SK-N-SH (cell line): ENCODE data around the gene B4GALT3. TPM values are rescaled to one million over a fixed set of nuclear protein-coding genes. Genes with fewer than 3 reads are reported as not detected.

ENCODE experiments used
- CTCF ChIA-PET: fragments of 300-600, 350-600 bp; formaldehyde crosslinking; extraction: SDS; loops from one replicate; lab custom pipeline; 2021; lab: Yijun Ruan, JAX
- POLR2A ChIA-PET: fragments of 350-600 bp; sonication (Branson Sonifier 250); formaldehyde crosslinking; extraction: SDS; loops from one replicate; lab custom pipeline; 2020; ENCODE audit warnings: antibody characterized with exemption, inconsistent platforms; lab: Yijun Ruan, JAX
- DNase-seq: peaks from one replicate; pipeline ENCODE4 v3.0.0; 2012
- H2AFZ ChIP-seq: fragments of 200-600 bp; sonication (generic); 2 replicates; pipeline ENCODE4 v1.8.1; 2016; ENCODE audit warnings: antibody characterized with exemption, mild to moderate bottlenecking, low read depth
- H3F3A ChIP-seq: fragments of 200-600 bp; sonication (generic); replicated peaks from 2 replicates; pipeline ENCODE3; 2016; ENCODE audit warnings: antibody characterized with exemption, mild to moderate bottlenecking; ENCODE audit not compliant: insufficient read depth
- H3K27ac ChIP-seq, 2 experiments: fragments of 200-500 bp in 1 of 2; fragments of 200-600 bp in 1 of 2; sonication (Bioruptor generic) in 1 of 2; sonication (generic), shearing (Covaris generic) in 1 of 2; 2 replicates each; pipeline versions ENCODE4 v1.5.1 to v1.6.1; 2014 to 2016; ENCODE audit warnings: low read depth in 2 of 2, inconsistent platforms in 1 of 2, low read length in 1 of 2, mild to moderate bottlenecking in 1 of 2, mixed read lengths in 1 of 2
- H3K27me3 ChIP-seq: fragments of 200-600 bp; sonication (generic), shearing (Covaris generic); 2 replicates; pipeline ENCODE4 v1.6.1; 2016; ENCODE audit warnings: mixed run types; ENCODE audit not compliant: insufficient read depth
- H3K36me3 ChIP-seq, 2 experiments: fragments of 200-500 bp in 1 of 2; fragments of 200-600 bp in 1 of 2; sonication (Bioruptor generic) in 1 of 2; sonication (generic) in 1 of 2; replicated peaks in 1 of 2; 2 replicates each; pipeline versions ENCODE3 to v1.5.1; 2014 to 2016; ENCODE audit warnings: low read length in 1 of 2, mild to moderate bottlenecking in 1 of 2; ENCODE audit not compliant: insufficient read depth in 2 of 2, control insufficient read depth in 1 of 2
- H3K4me1 ChIP-seq, 2 experiments: fragments of 200-500 bp in 1 of 2; fragments of 200-600 bp in 1 of 2; sonication (Bioruptor generic) in 1 of 2; sonication (generic), shearing (Covaris generic) in 1 of 2; 2 replicates each; pipeline versions ENCODE4 v1.5.1 to v1.6.1; 2014 to 2016; ENCODE audit warnings: low read depth in 1 of 2, low read length in 1 of 2, mixed run types in 1 of 2; ENCODE audit not compliant: insufficient read depth in 2 of 2, control insufficient read depth in 1 of 2
- H3K4me2 ChIP-seq: fragments of 200-600 bp; sonication (generic), shearing (Covaris generic); 2 replicates; pipeline ENCODE4 v1.6.1; 2017; ENCODE audit warnings: mixed run types
- H3K4me3 ChIP-seq, 2 experiments: fragments of 200-500 bp in 1 of 2; fragments of 200-600 bp in 1 of 2; sonication (Bioruptor generic) in 1 of 2; sonication (generic), shearing (Covaris generic) in 1 of 2; 2 replicates each; pipeline versions ENCODE4 v1.5.1 to v1.8.1; 2014 to 2016; ENCODE audit warnings: low read depth in 2 of 2, inconsistent platforms in 1 of 2, low read length in 1 of 2, mild to moderate bottlenecking in 1 of 2, mixed read lengths in 1 of 2, moderate library complexity in 1 of 2
- H3K79me2 ChIP-seq: fragments of 200-600 bp; sonication (generic); 2 replicates; pipeline ENCODE4 v1.8.1; 2017; ENCODE audit warnings: mild to moderate bottlenecking; ENCODE audit not compliant: insufficient read depth
- H3K9ac ChIP-seq: fragments of 200-600 bp; sonication (generic); 2 replicates; pipeline ENCODE4 v1.6.1; 2017; ENCODE audit warnings: mixed run types
- H3K9me2 ChIP-seq: fragments of 200-600 bp; sonication (generic); 2 replicates; pipeline ENCODE4 v1.6.1; 2017; ENCODE audit warnings: mixed run types
- H3K9me3 ChIP-seq: fragments of 200-600 bp; sonication (generic); 2 replicates; pipeline ENCODE4 v1.6.1; 2017; ENCODE audit warnings: mixed run types, mild to moderate bottlenecking, moderate library complexity
- H4K20me1 ChIP-seq: fragments of 200-600 bp; sonication (generic); 2 replicates; pipeline ENCODE4 v1.6.1; 2017; ENCODE audit warnings: mild to moderate bottlenecking, mixed run types; ENCODE audit not compliant: insufficient read depth
- CTCF ChIP-seq: fragments of 200-600 bp; sonication (generic); IDR thresholded peaks from 2 replicates; pipeline ENCODE4 v1.6.1; 2017; ENCODE audit warnings: antibody characterized with exemption, mild to moderate bottlenecking, moderate library complexity
- ELF1 ChIP-seq: IDR thresholded peaks from 2 replicates; pipeline ENCODE4 v1.4.0; 2012
- EZH2phosphoT487 ChIP-seq: fragments of 200-600 bp; sonication (generic); IDR thresholded peaks from 2 replicates; pipeline ENCODE4 v1.6.1; 2017; ENCODE audit warnings: low read depth, mixed run types, mild to moderate bottlenecking, antibody characterized with exemption, moderate library complexity, borderline replicate concordance
- FOXJ3 ChIP-seq: sonication (generic); formaldehyde crosslinking; IDR thresholded peaks from 2 replicates; pipeline ENCODE4 v1.5.1; 2020; ENCODE audit warnings: mild to moderate bottlenecking, missing genetic modification reagents
- GABPA ChIP-seq: IDR thresholded peaks from 2 replicates; pipeline ENCODE4 v1.4.0; 2012; ENCODE audit warnings: low read depth, mild to moderate bottlenecking
- GATA2 ChIP-seq: sonication (generic); formaldehyde crosslinking; IDR thresholded peaks from 2 replicates; pipeline ENCODE4 v1.5.0; 2020; ENCODE audit warnings: mild to moderate bottlenecking, missing genetic modification reagents
- MEF2A ChIP-seq: IDR thresholded peaks from 2 replicates; pipeline ENCODE4 v1.4.0; 2012; ENCODE audit warnings: low read depth, borderline replicate concordance
- MXI1 ChIP-seq: IDR thresholded peaks from 2 replicates; pipeline ENCODE4 v1.6.1; 2012; ENCODE audit warnings: mild to moderate bottlenecking, low read depth, low read length, improper control_type of control experiment
- NFIC ChIP-seq: IDR thresholded peaks from 2 replicates; pipeline ENCODE4 v1.4.0; 2012; ENCODE audit warnings: borderline replicate concordance
- POLR2AphosphoS5 ChIP-seq: IDR thresholded peaks from 2 replicates; pipeline ENCODE4 v1.6.1; 2012; ENCODE audit warnings: low read depth, low read length
- RCOR1 ChIP-seq: fragments of 150-350 bp; IDR thresholded peaks from 2 replicates; pipeline ENCODE4 v1.6.1; 2017; ENCODE audit warnings: antibody characterized with exemption, low read length
- RFX5 ChIP-seq: IDR thresholded peaks from 2 replicates; pipeline ENCODE4 v1.6.1; 2012; ENCODE audit warnings: mild to moderate bottlenecking, improper control_type of control experiment, low read length
- RXRA ChIP-seq: IDR thresholded peaks from 2 replicates; pipeline ENCODE4 v1.4.0; 2012; ENCODE audit warnings: low read depth, mild to moderate bottlenecking, borderline replicate concordance
- SIN3A ChIP-seq: IDR thresholded peaks from 2 replicates; pipeline ENCODE4 v1.6.1; 2012; ENCODE audit warnings: low read depth, mild to moderate bottlenecking, low read length, moderate library complexity, borderline replicate concordance
- USF1 ChIP-seq: IDR thresholded peaks from 2 replicates; pipeline ENCODE4 v1.4.0; 2012; ENCODE audit warnings: low read depth, borderline replicate concordance
- YY1 ChIP-seq: IDR thresholded peaks from 2 replicates; pipeline ENCODE4 v1.4.0; 2012; ENCODE audit warnings: low read depth, mild to moderate bottlenecking
- WGBS: methylation state at CpG from one replicate; pipeline ENCODE4 v1.1.6; 2017; ENCODE audit warnings: low lambda C conversion rate; 5-methylcytosine and 5-hydroxymethylcytosine counted together
- polyA plus RNA-seq, 3 experiments: library from polyadenylated mRNA; depleted of rRNA; stranded (reverse); fragments of >200 nt; gene quantifications; 2 replicates each; pipeline ENCODE4 v1.2.3, GENCODE V29; 2012
- TF ChIP-seq, protein P1 (sequence below): fragments of 150-350 bp; IDR thresholded peaks from 2 replicates; pipeline ENCODE4 v1.6.1; 2016; ENCODE audit warnings: mild to moderate bottlenecking, low read depth, low read length
- TF ChIP-seq, protein P2 (sequence below): IDR thresholded peaks from 2 replicates; pipeline ENCODE4 v1.4.0; 2012; ENCODE audit warnings: low read depth, borderline replicate concordance

B4GALT3 gene
- polyA plus RNA-seq, 1 of the 3 experiments (the other 2 are of a cell fraction) = 56.5 TPM

DNA sequence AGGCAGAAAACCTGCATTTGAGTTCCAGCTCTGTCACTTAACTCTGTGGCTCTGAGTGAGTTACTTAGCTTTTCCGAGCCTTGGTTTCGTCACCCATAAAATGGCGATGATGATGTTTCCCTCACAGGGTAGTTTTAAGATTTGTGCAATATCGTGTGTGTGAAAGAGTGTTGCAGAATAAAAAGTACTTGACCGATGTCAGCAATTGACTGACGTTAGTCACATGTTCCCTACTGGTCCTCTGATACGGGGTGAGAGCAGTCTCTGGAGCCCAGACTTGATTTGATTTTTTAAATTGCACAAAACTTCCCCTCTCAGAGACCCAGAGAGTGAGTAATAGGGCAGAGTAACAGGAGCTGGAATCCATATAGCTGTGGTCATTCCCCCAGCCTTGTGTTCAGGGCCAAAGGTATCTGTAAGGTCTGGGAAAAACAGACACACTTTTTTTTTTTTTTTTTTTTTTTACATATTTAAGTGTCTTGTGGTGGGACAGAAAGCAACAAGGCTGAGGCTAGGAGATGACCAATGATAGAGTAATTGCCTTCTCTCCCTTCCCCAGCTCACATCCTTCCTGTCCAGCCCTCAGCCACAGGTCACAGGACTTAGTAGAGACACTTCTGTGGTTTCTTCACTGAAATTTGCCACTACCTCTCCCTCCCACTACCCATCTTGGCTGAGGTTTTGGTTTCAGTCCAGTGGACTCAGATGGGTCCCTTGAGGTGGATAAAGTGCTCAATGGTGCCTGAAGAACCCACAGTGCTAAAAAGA is 39.8 kb upstream of the B4GALT3 start:
- no peaks in the 10 kb centered on the region for H4K20me1 ChIP-seq
- DNase-seq = no peak
- H3K36me3 ChIP-seq = peaks cover 23 to 25% of the 10 kb centered on the region in 2 experiments
- peak overlapping the region in 1 of 2 experiments; percentile 43; a peak in 2 of 4 replicates for H3K27ac ChIP-seq
- WGBS = 54% methylated on average over 6 of the region's 7 CpGs
- H3K4me2 ChIP-seq = no peak overlapping the region
- no peaks in the 10 kb centered on the region for H3K27me3 ChIP-seq
- H3K79me2 ChIP-seq = no peaks in the 10 kb centered on the region
- H3F3A ChIP-seq = no peaks in the 10 kb centered on the region
- CTCF ChIA-PET = interaction anchor here (1.2 to 6.0 kb wide), 5 partner anchors 9 to 165 kb away, joined by 3 to 32 read pairs (median 4); partner anchors contain the start of genes NDUFS2 and TOMM40L
- TF ChIP-seq MEF2A (no peak), POLR2AphosphoS5 (no peak), GATA2 (CRISPR knock-in tag) (no peak), GABPA (no peak), YY1 (no peak), MXI1 (no peak), FOXJ3 (no peak), EZH2phosphoT487 (no peak), NFIC (no peak), RXRA (no peak), RFX5 (no peak), CTCF (no peak)
- TF ChIP-seq, protein P1, sequence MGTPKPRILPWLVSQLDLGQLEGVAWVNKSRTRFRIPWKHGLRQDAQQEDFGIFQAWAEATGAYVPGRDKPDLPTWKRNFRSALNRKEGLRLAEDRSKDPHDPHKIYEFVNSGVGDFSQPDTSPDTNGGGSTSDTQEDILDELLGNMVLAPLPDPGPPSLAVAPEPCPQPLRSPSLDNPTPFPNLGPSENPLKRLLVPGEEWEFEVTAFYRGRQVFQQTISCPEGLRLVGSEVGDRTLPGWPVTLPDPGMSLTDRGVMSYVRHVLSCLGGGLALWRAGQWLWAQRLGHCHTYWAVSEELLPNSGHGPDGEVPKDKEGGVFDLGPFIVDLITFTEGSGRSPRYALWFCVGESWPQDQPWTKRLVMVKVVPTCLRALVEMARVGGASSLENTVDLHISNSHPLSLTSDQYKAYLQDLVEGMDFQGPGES = no peak
- TF ChIP-seq, all 33 proteins: peak for 0
- Histone ChIP-seq H2AFZ (peak overlapping the region; percentile 71; the same call in 1 of the 2 replicates), H3K4me1 (no peaks in the 10 kb centered on the region; a peak in 1 of 4 replicates), H3K9me2 (no peaks in the 10 kb centered on the region), H3K4me3 (no peak overlapping the region), H3K9me3 (no peaks in the 10 kb centered on the region), H3K9ac (peak overlapping the region; percentile 25; the same call in 1 of the 2 replicates)
- POLR2A ChIA-PET = interaction anchor here (1.6 kb wide), 1 partner anchor 15 kb away, joined by 4 read pairs; the partner anchor contains the start of gene NDUFS2

DNA sequence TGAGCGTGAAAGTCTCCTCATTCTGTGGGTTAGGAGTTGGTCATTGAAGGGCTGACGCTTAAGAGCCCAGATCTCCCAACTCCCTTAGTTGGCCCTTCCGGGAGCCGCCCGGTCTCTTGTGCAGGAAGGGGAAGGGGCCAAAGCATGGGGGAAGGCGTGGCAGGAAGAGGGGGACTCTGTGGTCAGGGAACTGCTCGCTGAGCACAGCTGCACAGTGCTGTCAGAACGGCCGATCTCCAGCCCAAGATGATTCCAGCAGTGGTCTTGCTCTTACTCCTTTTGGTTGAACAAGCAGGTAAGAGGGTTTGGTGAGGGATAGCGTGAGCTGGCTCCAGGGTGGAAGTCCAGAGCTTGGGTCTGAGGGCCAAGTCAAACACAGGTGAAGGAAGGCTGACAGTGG is 37.8 kb upstream of the B4GALT3 start, which contains the start of gene FCER1G:
FCER1G (plus strand) TSS at position 220 of the 400 bp plus-strand sequence; CDS start at position 247, 27 bp downstream.
- no peaks in the 10 kb centered on the region for H3K27me3 ChIP-seq
- DNase-seq = no peak
- 99% methylated on average over 10 of the region's 10 CpGs for WGBS
- no peak within 1 kb of the TSS for H3K4me2 ChIP-seq
- H3K4me3 ChIP-seq = no peak within 1 kb of the TSS
- no peaks in the 10 kb centered on the region for H3K9me2 ChIP-seq
- H3K9ac ChIP-seq = no peak within 1 kb of the TSS
- CTCF ChIA-PET = interaction anchor here (1.2 to 6.0 kb wide), 4 partner anchors 11 to 167 kb away, joined by 5 to 32 read pairs (median 6); partner anchors contain the start of gene TOMM40L
- TF ChIP-seq USF1 (no peak), RCOR1 (no peak), EZH2phosphoT487 (no peak), SIN3A (no peak), ELF1 (no peak)
- TF ChIP-seq, protein P2, sequence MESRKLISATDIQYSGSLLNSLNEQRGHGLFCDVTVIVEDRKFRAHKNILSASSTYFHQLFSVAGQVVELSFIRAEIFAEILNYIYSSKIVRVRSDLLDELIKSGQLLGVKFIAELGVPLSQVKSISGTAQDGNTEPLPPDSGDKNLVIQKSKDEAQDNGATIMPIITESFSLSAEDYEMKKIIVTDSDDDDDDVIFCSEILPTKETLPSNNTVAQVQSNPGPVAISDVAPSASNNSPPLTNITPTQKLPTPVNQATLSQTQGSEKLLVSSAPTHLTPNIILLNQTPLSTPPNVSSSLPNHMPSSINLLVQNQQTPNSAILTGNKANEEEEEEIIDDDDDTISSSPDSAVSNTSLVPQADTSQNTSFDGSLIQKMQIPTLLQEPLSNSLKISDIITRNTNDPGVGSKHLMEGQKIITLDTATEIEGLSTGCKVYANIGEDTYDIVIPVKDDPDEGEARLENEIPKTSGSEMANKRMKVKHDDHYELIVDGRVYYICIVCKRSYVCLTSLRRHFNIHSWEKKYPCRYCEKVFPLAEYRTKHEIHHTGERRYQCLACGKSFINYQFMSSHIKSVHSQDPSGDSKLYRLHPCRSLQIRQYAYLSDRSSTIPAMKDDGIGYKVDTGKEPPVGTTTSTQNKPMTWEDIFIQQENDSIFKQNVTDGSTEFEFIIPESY = no peak
- TF ChIP-seq, all 33 proteins: peak for 0
- Histone ChIP-seq H3K4me1 (no peaks in the 10 kb centered on the region; a peak in 1 of 4 replicates), H3F3A (no peaks in the 10 kb centered on the region), H4K20me1 (no peaks in the 10 kb centered on the region), H3K79me2 (0 out of 2 replicates have a peak, but pooled peaks cover 4% of the 10 kb centered on the region), H3K36me3 (peaks cover 38 to 44% of the 10 kb centered on the region in 2 experiments), H2AFZ (no peak within 1 kb of the TSS), H3K27ac (no peak within 1 kb of the TSS), H3K9me3 (no peaks in the 10 kb centered on the region)
- POLR2A ChIA-PET = interaction anchor here (1.1 kb wide), 1 partner anchor 13 kb away, joined by 4 read pairs; the partner anchor contains the start of gene NDUFS2
